ENCODE measurements around the gene ARHGEF4. TPM values are rescaled to one million over a fixed set of nuclear protein-coding genes. Genes with fewer than 3 reads are reported as not detected.

Gene ARHGEF4
- total and polyA plus RNA-seq, 7 donors, result 1.7 to 32.4 (median 17.2) TPM; not detected in 1

- Histone ChIP-seq H3K9me3 (no peaks in the 10 kb centered on the region), H3K36me3 (no peaks in the 10 kb centered on the region), H3K27me3 (no peaks in the 10 kb centered on the region), H3K4me1 (no peaks in the 10 kb centered on the region), H3K4me3 (no peak overlapping the region), H3K27ac (no peak overlapping the region)
- intact Hi-C loops (cut with DNase I), result no loop called here
- WGBS, 2 donors, result 31 to 50% methylated on average over 8 of the region's 8 CpGs
- DNase-seq, result no peak
- no peak for TF ChIP-seq EP300 (IDR thresholded peaks at IDR 0.05)
- TF ChIP-seq POLR2AphosphoS5 (IDR thresholded peaks at IDR 0.05), result no peak
- no peak for TF ChIP-seq POLR2A (IDR thresholded peaks at IDR 0.05)
- TF ChIP-seq, protein P1, sequence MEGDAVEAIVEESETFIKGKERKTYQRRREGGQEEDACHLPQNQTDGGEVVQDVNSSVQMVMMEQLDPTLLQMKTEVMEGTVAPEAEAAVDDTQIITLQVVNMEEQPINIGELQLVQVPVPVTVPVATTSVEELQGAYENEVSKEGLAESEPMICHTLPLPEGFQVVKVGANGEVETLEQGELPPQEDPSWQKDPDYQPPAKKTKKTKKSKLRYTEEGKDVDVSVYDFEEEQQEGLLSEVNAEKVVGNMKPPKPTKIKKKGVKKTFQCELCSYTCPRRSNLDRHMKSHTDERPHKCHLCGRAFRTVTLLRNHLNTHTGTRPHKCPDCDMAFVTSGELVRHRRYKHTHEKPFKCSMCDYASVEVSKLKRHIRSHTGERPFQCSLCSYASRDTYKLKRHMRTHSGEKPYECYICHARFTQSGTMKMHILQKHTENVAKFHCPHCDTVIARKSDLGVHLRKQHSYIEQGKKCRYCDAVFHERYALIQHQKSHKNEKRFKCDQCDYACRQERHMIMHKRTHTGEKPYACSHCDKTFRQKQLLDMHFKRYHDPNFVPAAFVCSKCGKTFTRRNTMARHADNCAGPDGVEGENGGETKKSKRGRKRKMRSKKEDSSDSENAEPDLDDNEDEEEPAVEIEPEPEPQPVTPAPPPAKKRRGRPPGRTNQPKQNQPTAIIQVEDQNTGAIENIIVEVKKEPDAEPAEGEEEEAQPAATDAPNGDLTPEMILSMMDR (IDR thresholded peaks at IDR 0.05), result no peak
Observed at GRCh38 chr2:131016826-131017741, 180.4 kb downstream of the ARHGEF4 start.

- H3K4me1 ChIP-seq, result no peaks in the 10 kb centered on the region
- no peaks in the 10 kb centered on the region for H3K36me3 ChIP-seq
- TF ChIP-seq EP300 (IDR thresholded peaks at IDR 0.05) (no peak), POLR2A (IDR thresholded peaks at IDR 0.05) (no peak)
- TF ChIP-seq, protein P1 (IDR thresholded peaks at IDR 0.05), result no peak
- no peak overlapping the region for H3K4me3 ChIP-seq
- no peak overlapping the region for H3K27ac ChIP-seq
- no peak for DNase-seq
- intact Hi-C loops (cut with DNase I), result no loop called here
- H3K27me3 ChIP-seq, result no peaks in the 10 kb centered on the region
- 56 to 62% methylated on average over 1 of the region's 1 CpG for WGBS, 2 donors
- no peaks in the 10 kb centered on the region for H3K9me3 ChIP-seq
Observed at GRCh38 chr2:131022731-131023130, 186.0 kb downstream of the ARHGEF4 start.

- 91 to 94% methylated on average over 1 of the region's 1 CpG for WGBS, 2 donors
- no peak overlapping the region for H3K27ac ChIP-seq
- no peaks in the 10 kb centered on the region for H3K27me3 ChIP-seq
- no peak overlapping the region for H3K4me3 ChIP-seq
- H3K9me3 ChIP-seq, result no peaks in the 10 kb centered on the region
- no peak for DNase-seq
- TF ChIP-seq EP300 (IDR thresholded peaks at IDR 0.05), result no peak
- TF ChIP-seq POLR2AphosphoS5 (IDR thresholded peaks at IDR 0.05), result no peak
- TF ChIP-seq, protein P1 (IDR thresholded peaks at IDR 0.05), result no peak
- TF ChIP-seq POLR2A (IDR thresholded peaks at IDR 0.05), result no peak
- no peaks in the 10 kb centered on the region for H3K36me3 ChIP-seq
- intact Hi-C loops (cut with DNase I), result no loop called here
- H3K4me1 ChIP-seq, result no peaks in the 10 kb centered on the region
Observed at GRCh38 chr2:131023758-131024157, 187.0 kb downstream of the ARHGEF4 start.

DNA sequence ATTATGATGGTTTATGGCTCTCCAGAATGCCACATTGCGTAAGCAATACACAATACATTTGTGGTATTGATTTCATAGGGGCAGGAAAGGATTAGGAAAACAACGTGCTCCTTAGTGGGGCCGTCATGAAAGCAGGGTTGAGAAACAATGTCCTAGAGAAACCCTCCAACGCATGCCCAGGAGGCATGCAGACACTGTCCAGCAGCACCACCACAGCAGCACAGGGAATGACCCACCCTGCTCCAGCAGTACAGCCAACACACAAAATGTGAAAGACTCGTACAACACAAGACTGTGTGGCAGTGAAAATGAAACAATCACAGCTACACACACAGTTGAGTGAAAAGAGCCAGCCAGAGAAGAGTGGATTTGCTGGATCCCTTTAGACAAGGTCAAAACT is 190.2 kb downstream of the ARHGEF4 start:
- no peak for TF ChIP-seq POLR2A (IDR thresholded peaks at IDR 0.05)
- no peak for TF ChIP-seq POLR2AphosphoS5 (IDR thresholded peaks at IDR 0.05)
- no peaks in the 10 kb centered on the region for H3K4me1 ChIP-seq
- no peaks in the 10 kb centered on the region for H3K27me3 ChIP-seq
- no peak for DNase-seq
- no peak overlapping the region for H3K27ac ChIP-seq
- no peaks in the 10 kb centered on the region for H3K36me3 ChIP-seq
- WGBS, 2 donors, result 50 to 64% methylated on average over 5 of the region's 5 CpGs
- H3K9me3 ChIP-seq, result no peaks in the 10 kb centered on the region
- intact Hi-C loops (cut with DNase I), result no loop called here
- H3K4me3 ChIP-seq, result no peak overlapping the region

DNA sequence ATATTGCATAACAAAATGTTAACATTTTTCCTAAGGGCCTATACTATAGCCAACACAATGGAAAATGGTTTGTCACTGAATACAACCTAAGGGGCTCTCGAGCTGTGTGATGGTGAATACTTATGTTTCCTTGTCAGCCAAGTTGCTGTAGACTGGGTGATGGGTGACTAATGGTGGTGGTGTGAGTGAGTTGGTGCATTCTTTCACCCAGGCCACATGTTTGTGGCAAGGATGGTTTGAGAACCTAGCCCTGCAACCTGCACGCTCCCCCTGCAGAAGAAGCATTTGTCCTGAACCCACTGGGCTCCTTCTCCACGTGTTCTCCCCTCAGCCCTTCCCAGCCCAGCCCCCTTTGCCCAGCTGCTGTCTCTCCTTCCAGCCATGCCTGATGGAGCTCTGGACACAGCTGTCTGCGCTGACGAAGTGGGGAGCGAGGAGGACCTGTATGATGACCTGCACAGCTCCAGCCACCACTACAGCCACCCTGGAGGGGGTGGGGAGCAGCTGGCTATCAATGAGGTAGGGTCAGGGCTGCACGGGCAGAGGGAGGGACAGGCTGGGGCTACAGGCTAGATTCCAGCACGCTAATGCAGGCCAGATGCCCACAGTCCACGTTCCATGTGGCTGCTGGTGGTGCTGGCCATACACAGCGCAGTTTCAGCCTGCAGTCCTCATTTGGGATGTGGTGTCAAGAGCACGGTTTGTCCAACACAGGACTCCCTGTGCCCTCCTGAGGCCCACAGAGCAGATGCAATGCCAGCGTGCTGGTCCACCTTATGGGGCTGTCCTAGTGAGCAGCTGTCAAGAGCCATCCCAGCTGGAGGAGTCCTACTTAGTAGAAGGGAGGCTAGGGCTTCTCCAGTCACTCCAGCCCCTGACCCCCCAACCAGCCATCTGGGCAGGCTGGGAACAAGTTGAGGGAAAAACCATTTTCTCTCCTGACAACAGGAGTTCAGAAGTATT is 191.1 kb downstream of the ARHGEF4 start:
- Histone ChIP-seq H3K4me1 (no peaks in the 10 kb centered on the region), H3K36me3 (no peaks in the 10 kb centered on the region), H3K4me3 (no peak overlapping the region), H3K27ac (no peak overlapping the region), H3K27me3 (no peaks in the 10 kb centered on the region), H3K9me3 (no peaks in the 10 kb centered on the region)
- DNase-seq, result peak; percentile 52
- 86 to 87% methylated on average over 12 of the region's 12 CpGs for WGBS, 2 donors
- TF ChIP-seq EP300 (IDR thresholded peaks at IDR 0.05), result no peak
- TF ChIP-seq, protein P1 (IDR thresholded peaks at IDR 0.05), result no peak
- no peak for TF ChIP-seq POLR2AphosphoS5 (IDR thresholded peaks at IDR 0.05)
- no peak for TF ChIP-seq POLR2A (IDR thresholded peaks at IDR 0.05)
- intact Hi-C loops (cut with DNase I), result no loop called here

All from sigmoid colon (tissue), 7 donors.